GM21423 (cell line): ENCODE measurements around the gene NEK10.

ENCODE experiments used
- ATAC-seq: cut with Tn5 transposase; IDR thresholded peaks from one replicate; pipeline ENCODE4 v1.9.1; 2021; ENCODE audit warnings: mild to moderate bottlenecking, moderate library complexity; ENCODE audit not compliant: unreplicated experiment

NEK10 gene

DNA sequence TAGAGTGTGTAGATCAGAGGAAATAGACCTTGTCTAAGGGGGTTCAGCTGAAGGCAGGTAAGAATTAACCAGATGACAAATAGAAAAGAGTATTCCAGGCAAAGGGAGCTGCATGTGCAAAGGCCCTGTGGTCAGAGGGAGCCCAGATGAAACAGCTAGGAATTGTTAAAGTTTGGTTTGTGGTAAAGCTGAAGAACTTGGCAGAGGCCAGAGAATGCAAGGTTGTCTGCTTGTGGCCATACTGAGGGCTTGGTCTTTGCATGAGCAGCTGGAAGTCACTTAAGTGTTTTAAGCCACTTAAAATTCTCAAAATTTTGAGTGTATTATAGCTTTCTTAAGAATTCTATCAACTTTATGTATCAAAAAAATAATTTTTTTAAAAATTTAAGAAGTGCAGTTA, 116.5 kb downstream of the NEK10 start:
- ATAC-seq: no peak

DNA sequence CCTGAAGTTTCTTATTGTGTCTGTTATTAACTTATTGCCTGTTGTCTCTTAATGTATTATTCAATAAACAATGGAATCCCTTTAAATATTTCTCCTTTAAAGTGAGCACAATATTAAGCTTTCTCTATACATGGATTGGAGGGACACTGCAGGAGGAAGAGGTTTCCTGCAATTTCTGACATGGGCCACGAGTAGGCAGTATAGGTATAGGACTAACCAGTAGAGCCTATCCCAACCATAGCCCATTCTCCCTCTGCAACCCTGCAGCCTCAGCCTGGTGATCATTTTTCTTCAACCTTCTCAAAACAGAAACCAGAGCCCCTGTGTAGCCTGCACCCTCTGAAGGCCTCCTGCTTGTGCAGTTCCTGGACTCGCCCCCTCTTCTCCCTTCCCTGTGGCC, 124.8 kb downstream of the NEK10 start:
- ATAC-seq: no peak

DNA sequence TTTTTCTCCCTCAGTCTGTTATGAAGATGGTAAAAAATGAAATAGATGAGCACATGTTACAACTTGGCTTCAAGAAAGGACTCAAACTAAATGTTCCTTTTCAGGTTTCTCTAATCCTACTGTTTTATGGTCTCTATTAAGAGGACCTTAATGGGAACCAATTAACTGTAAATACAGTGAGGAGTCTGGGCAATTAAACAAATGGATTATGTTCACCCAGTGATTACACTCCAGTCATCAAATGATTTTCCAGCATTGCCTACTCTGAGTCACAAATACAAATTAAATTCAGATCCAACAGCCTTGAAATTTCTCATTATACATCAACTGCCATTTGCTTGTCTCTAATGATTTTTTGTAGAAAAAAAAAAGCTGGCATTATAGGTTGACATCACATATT, 129.2 kb downstream of the NEK10 start:
- ATAC-seq: no peak

DNA sequence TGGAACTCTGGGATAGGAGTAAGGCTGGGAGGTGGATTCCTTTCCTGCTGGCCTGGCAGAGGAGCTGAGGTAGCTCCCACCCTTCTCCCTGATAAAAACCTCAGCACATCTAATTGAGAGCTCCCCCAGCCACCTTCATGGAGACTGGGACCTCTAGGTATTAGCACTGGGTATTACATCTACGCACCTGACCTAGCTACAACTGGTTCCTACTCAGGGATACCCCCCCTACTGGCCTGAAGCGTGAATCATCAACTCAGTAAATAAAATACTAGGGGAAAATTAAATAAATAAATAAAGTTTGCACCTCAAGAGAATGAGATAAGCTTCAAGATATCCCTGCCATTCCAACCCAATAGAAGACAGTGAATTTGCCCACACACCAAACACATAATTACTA, 140.4 kb downstream of the NEK10 start:
- ATAC-seq: no peak

DNA sequence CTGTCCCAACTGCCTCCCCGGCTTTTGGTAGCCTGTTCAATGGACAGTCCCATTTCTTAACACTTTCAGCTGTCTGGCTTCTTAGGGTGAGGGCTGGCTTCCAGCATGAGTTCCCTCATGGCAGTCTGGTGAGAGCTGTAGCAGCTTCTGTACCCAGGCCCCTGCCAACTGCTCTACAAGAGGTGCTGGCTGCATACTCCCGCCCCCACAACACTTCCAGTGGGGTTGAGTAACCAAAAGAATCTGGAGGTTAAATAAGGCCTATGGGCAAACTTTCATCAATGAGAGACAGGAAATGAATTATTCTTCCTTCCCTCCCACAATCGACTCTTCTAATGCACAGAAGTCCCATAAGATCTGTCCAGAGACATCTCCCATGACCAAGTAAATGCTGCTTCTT, 145.0 kb downstream of the NEK10 start:
- ATAC-seq: no peak

DNA sequence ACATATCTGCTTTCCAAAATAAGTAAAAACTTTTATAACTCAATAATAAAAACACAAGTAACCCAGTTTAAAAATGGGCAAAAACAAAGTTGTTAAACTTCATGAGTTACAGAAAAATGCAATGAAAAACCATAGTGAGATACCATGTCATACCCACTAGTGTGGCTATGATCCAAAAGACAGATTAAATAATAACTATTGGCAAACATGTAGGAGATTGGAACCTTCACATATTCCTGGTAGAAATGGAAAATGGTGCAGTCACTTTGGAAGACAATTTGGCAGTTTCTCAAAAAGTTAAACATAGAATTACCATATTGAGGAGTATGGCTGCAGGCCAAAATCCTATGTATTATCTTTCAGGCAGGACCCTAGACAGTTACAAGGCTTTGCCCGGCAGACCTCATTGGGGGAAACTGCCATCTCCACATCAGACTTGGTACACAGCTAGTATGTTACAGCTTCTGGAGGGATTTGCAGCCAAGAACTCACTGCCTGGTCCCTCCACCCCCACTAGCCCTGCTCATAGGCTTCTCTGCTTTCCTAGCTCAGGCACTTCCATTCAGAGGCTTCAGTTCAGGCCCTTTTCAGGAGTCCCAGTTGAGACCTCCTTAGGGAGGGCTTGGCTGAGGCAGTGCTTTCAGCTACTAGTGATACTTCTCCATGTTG, 147.8 kb downstream of the NEK10 start:
- no peak for ATAC-seq

DNA sequence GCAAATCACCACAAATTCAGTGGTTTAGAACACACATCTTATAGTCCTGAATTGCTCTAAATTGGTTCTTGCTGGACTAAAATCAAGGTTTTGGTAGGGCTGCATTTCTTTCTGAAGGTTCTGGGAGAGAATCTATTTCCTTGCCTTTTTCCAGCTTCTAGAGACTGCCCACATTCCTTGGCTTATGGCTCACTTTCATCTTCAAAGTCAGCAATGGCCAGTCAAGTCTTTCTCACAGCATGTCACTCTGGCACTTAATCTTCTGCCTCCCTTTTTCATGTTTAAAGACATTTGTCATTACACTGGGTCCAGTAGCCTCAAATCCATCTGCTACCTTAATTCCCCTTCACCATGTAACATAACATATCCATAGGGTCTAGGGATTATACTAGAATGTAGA, 149.0 kb downstream of the NEK10 start:
- no peak for ATAC-seq

DNA sequence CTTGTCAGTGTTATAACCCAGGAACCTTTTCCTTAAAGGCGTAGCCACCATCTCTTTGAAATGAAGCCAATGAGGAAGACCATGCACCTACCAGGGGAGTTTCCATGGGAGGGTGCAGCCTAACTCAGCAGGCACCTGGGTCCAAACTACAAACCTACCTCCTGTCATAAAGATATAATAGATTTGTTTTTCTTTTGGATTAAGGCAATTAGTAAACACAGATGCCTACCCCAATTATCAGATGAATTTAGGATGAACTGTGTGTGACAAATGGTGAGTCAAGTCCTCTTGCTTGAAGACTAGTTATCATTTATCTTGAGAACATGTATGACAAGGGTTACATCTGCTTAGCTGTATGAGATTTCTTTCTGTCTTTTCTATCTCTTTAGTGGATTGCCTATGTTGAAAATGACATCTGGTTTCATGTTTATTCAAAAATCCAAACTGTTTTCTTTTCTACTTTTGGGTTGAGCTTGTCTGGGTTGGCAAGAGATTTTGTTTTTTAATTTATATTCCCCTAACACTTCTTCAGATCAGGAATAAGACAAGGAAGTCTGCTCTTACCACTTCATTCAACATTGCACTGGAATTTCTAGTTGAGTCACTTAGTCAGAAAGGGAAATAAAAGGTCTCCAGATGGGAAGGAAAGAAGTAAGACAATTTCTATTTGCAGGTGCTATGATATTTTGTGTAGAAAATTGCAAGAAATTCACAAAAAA, 149.9 kb downstream of the NEK10 start:
- no peak for ATAC-seq

DNA sequence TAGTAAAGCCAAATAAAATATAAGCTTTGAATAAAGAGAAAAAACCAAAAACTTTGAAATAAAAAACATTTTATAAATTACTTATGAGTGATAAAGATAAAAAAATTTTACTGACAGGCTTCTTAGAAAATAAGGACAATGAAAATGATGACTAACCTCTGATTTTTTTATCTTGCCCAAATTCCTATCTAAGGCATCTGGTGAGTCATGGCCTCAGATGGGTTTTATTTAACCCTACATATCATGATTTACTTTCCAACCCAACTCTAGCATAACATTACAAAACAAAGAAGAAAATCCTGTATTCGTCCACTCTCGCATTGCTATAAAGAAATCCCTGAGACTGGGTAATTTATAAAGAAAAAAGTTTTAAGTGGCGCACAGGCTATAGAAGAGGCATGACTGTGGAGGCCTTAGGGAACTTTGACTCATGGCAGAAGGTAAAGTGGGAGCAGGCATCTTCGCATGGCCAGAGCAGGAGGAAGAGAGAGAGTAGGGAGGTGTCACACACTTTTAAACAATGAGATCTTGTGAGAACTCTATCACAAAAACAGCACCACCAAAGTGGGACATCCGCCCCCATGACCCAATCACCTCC, 152.1 kb downstream of the NEK10 start:
- ATAC-seq: no peak

DNA sequence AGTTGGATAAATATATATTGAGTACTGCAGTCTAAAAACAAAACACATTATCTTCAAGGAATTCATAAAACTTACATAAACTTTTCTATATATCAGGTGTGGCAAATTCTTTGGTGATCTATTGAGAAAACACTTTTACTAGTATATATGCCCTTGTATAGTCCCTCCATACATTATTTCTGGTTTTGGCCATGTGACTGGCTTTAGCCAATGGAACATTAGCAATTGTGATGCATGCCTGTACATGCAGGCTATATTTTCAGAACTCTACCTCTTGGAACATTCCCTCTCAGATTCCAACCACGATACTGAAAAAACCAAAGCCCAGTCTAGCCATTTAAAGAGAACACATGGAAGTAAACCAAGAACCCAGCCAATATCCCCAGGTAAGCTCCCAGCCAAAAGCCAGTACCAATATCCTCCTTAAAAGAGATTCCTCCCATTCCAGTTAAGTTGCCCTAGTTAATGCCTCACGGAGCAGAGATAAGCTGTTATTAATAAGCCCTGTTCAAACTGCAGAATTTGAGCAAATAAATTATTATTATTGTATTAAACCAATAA, 152.8 kb downstream of the NEK10 start:
- ATAC-seq: no peak

DNA sequence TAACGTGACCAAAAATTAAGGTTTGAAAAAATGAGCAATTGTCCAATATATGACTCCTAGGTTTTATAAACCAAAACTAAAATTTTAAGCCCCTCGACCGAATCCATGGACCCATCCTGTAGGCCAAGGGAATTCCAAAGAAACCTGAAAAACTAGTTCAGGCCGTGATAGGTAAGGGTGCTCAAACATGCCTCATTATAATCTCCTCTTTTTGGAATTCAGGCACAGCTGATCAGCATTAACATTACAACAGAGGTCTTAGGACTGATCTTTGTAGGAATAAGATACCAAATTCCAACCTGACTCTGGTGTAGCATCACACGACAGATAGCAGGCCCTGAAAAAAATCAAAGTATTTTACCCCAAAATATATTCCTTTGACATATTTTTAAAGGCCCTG, 155.7 kb downstream of the NEK10 start:
- no peak for ATAC-seq

DNA sequence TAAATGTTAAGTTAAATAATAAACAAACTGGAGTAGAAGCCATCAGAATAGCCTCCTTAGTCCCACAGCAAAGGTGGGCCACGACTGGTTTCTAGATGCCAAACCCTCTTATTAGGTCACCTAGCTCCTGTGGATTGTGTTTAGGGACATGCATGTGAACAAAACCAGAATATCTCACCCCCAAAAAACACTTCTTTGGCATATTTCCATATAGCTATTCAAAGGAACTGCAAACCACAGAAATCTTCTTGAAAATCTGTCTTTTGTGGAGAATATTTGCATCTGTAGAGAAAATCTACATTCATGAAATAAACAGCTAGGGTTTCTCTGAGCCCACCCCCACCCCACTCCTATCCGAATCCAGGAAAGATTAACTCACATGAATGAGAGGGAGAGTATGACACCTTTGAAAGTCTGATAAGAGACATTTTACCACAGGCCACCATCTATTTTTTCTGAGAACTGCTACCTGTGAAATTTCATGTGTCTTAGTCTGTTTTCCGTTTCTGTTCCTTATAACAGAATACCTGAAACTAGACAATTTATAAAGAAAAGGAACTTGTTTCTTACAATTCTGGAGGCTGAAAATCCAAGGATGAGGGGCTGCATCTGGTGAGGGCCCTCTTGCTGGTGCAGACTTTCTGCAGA, 159.4 kb downstream of the NEK10 start:
- ATAC-seq: no peak

DNA sequence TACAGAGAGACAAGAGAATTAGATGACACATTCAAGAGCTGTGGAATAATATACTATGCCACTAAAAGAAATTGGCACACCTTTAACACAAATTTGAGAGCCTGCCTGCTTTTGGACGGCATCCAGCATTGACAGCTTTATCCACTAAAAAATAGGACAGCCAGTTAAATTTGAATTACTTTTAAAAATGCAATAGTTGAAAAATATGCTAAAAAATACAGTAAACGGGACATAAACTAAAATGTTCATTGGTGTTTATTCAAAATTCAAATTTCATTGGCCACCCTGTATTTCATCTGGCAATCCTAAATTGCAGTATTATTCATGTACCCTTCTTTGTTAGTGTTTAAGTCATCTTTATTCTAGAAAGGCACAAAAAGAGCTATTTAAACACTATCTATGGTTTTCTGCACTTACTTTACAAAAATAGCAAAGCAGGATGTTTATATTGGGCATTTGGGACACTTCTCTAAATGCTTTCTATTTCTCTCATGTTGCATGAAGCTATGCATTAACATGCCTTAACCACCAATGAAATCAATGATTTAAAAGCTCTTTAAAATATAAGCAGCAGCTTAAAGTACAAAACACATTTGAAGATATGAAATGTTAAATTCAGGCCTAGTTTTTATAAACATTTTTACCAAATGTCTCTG, 160.1 kb downstream of the NEK10 start:
- ATAC-seq: no peak

DNA sequence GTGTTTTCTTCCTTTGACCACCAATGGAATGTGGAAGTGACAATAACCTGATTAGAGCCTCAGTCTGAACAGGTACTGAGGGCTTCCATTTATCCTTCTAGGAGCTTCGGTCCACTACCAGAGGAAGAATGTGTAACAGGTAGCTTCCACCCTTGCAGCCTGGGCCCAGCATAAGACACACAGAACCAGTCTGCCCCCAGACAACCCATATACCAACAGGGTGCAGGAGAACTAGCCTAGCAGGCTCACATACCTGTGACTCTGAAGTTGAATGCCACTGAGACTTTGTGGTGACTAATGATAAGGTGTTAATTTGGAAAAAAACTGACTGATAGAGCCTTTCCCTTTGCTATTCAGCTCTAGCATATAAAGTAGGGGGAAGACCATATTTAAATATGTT, 166.2 kb downstream of the NEK10 start:
- no peak for ATAC-seq

DNA sequence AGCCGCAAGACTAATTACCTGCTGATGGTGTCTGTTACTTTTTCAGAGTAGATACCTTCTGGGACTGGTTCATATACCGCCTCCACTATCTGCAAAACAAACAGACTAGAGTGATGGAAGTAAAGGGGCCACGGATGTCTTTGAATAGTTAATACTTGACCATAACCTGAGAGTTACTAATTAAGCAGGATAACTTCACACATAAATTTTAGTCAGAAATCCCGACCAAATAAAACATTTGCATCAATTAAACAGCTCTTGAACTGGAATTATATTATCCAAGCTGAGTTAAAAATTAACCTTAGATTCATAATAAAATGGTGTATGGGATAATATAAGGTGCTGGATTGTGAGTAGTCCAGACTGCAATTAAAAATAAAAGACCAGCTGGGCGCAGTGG, 167.7 kb downstream of the NEK10 start:
- no peak for ATAC-seq

DNA sequence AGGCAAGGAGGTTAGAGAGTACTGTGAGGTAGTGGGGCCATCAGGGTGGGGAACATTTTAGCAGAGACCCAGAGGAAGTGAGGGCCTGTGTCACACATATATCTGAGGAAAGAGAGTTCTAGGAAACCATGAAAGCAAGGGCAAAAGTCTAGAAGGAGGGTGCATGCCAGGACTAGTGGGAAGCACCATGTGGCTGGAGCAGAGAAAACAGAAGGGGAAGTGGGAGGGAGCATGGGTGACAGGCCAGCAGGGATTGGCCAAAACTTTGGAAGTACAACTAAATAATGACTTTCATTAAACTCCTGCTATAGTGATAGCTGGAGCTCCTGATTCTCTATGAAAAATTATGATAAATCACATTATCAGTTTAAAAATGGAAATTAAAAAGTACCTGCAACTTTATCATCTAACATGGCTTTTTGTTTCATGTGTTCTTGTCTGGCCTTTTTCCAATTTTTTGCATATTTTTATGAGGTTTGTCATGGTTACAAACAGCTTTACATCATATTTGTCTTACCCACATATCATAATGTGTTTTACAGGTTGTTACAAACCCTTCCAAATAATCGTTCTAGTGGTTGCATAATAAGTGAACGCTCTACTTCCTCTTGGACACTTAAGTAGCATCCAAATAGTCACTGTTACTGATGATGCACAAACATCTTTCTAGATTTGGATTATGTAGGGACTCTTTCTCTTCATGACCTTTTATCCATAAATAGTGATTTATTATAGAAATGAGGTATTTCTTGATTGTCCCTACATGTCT, 168.3 kb downstream of the NEK10 start:
- ATAC-seq: no peak

DNA sequence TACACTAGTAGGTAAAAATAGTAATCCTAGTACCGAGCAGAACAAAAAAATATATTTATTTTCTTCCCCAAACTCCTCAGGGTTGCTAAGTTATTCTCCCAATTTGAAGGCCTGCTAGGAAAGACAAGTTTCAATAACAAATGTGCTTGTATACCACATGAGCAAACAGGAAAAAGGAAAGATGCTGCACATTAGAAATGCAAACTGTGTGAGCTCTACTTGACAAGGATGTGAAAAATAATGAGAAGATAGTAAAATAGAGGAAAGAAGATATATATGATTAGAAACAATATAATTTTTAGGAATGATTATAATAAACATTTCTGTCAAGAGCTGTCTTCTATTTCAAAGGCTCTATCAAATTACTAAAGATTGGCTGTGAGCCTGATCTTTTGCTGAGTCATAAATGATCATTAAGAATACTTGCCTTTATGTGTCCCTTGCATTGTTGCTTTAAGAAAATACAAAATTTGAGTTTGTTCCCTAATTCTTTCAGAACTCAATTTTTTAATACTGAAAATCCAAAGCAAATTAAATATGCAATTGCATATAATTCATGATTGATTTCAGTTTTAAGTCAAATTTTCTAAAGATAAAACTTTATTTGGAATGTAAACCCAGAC, 174.2 kb downstream of the NEK10 start:
- ATAC-seq: no peak

DNA sequence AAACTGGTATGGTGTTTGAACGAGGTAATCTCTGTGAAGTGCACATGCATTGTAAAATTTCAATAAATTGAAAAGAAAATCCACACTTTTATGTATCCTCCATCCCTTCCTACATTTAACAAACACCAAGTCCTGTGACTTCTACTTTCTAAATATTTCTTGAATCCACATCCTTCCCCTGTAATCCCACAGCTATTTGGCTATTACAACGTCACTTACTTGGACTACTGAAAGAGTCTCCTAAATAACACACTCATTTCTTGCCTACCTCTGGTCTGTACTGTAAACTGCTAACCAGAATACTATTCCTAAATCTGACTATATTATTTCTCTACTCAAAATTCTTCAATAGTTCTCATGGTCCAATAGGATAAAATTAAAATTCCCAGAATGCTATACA, 176.1 kb downstream of the NEK10 start:
- ATAC-seq: no peak

DNA sequence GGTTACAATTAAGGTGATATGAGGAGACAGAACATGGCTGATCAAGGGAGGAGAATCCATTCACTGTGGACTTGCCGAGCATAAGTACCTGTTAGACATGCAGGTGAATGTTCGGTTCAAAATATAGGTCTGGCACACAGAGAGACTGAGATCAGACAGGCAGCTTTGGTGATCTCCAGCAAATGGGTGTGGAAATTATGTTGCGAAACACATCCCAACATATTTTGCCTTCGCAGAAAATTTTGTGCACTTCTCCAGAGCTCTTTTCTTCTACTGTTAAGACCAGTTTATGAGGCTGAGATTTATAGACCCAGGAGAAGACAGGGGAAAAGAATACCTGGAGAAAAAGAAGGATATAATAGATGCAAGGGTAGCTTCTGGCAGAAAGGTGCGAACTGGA, 183.2 kb downstream of the NEK10 start:
- ATAC-seq: no peak
